Kidney (tissue), 14 donors: ENCODE results near the gene LRRFIP1. TPM values are rescaled to one million over a fixed set of nuclear protein-coding genes. Genes with fewer than 3 reads are reported as not detected.

Source experiments
- DNase-seq, 5 donors: peaks; one replicate each; pipeline ENCODE4 v3.0.0-alpha.2; 2013 to 2020
- FAIRE-seq: peaks from 2 replicates; lab custom pipeline; 2012; peaks lifted over from hg19 to GRCh38; lab: Jason Lieb, UNC
- H3K27ac ChIP-seq, 2 donors: one replicate each; pipeline ENCODE4 v1.7.0; 2013; ENCODE audit warnings: low read depth in 2 of 2, low read length in 2 of 2, inconsistent platforms in 1 of 2
- H3K27me3 ChIP-seq: one replicate; pipeline ENCODE4 v1.7.1; 2013; ENCODE audit warnings: low read length, inconsistent platforms; ENCODE audit not compliant: control insufficient read depth, insufficient read depth
- H3K36me3 ChIP-seq, 3 donors: one replicate each; pipeline versions ENCODE4 v1.7.0 to v1.7.1; 2013; ENCODE audit warnings: low read length in 3 of 3, control low read depth in 1 of 3, inconsistent platforms in 1 of 3; ENCODE audit not compliant: insufficient read depth in 3 of 3, control insufficient read depth in 2 of 3
- H3K4me1 ChIP-seq, 3 donors: one replicate each; pipeline versions ENCODE4 v1.7.0 to v1.7.1; 2013; ENCODE audit warnings: low read length in 3 of 3, inconsistent platforms in 1 of 3, low read depth in 1 of 3; ENCODE audit not compliant: control insufficient read depth in 2 of 3, insufficient read depth in 2 of 3
- H3K4me3 ChIP-seq, 3 donors: one replicate each; pipeline versions ENCODE4 v1.7.0 to v1.8.1; 2013; ENCODE audit warnings: low read length in 3 of 3, control low read depth in 1 of 3, inconsistent platforms in 1 of 3
- H3K9ac ChIP-seq, 3 donors: one replicate each; pipeline versions ENCODE4 v1.7.0 to v1.7.1; 2013; ENCODE audit warnings: low read length in 3 of 3, control low read depth in 1 of 3, inconsistent platforms in 1 of 3
- H3K9me3 ChIP-seq, 3 donors: one replicate each; pipeline versions ENCODE4 v1.7.0 to v1.7.1; 2013; ENCODE audit warnings: low read length in 3 of 3, control low read depth in 1 of 3, inconsistent platforms in 1 of 3; ENCODE audit not compliant: control insufficient read depth in 2 of 3, insufficient read depth in 1 of 3
- CTCF ChIP-seq: IDR thresholded peaks from 3 replicates; pipeline ENCODE4 v1.5.1; 2012; ENCODE audit warnings: mild to moderate bottlenecking, moderate library complexity, borderline replicate concordance; ENCODE audit not compliant: insufficient read depth; ENCODE audit errors: extremely low read depth
- intact Hi-C: fragments of 100-400 bp; cut with DNase I; formaldehyde crosslinking; loops from one replicate; pipeline ENCODE4 v1.11.1; 2022
- polyA plus RNA-seq: library from polyadenylated mRNA; stranded (reverse); fragments of 350-450 nt; fragmentation: Illumina TruSeq; extraction: RNeasy Lipid Tissue Mini Kit (QIAGEN cat#74804); gene quantifications from one replicate; pipeline ENCODE4 v1.2.3, GENCODE V29; 2014; ENCODE audit warnings: low read depth, low replicate concordance; ENCODE audit not compliant: insufficient read depth
- total RNA-seq: library from RNA; stranded (reverse); fragmentation: NEBNext Ultra II Directional; extraction: Animal tissue kit (Norgen Biotek cat#: 25700); gene quantifications from one replicate; pipeline ENCODE4 v1.2.1, GENCODE V29; 2021
- donor health status: control.
- donor health status: control.
- donor health status: control.
- donor health status: control.
- donor health status: control.
- donor health status: DM: yes; HTN: yes; CAD: no.
- donor health status: Normal renal cell carcinoma (clear cell type).

The LRRFIP1 gene
- total and polyA plus RNA-seq, 2 donors from 2014 or later = 39.1 to 204 TPM

GRCh38 chr2:237614151-237614720 is 13.2 kb upstream of the LRRFIP1 start:
- Histone ChIP-seq H3K9ac (no peak overlapping the region), H3K9me3 (no peaks in the 10 kb centered on the region), H3K27me3 (no peaks in the 10 kb centered on the region), H3K4me1 (peaks cover 2 to 29% (median 25%) of the 10 kb centered on the region in 3 donors), H3K36me3 (no peaks in the 10 kb centered on the region), H3K27ac (no peak overlapping the region), H3K4me3 (no peak overlapping the region)
- FAIRE-seq (no peak), DNase-seq (peak in 4 of 5 donors; percentile 60 to 69 (median 65))
- no peak for TF ChIP-seq CTCF
- intact Hi-C loops = no loop called here

GRCh38 chr2:237615631-237616249 is 11.6 kb upstream of the LRRFIP1 start:
- intact Hi-C loops = no loop called here
- no peak for FAIRE-seq
- H3K36me3 ChIP-seq = no peaks in the 10 kb centered on the region
- DNase-seq = no peak
- H3K4me3 ChIP-seq = no peak overlapping the region
- no peak overlapping the region for H3K9ac ChIP-seq
- H3K9me3 ChIP-seq = no peaks in the 10 kb centered on the region
- no peaks in the 10 kb centered on the region for H3K27me3 ChIP-seq
- TF ChIP-seq CTCF = no peak
- peak overlapping the region in 1 of 2 donors; percentile 84 for H3K27ac ChIP-seq
- peaks cover 2 to 29% (median 25%) of the 10 kb centered on the region in 3 donors for H3K4me1 ChIP-seq

GRCh38 chr2:237616373-237616733 is 11.0 kb upstream of the LRRFIP1 start:
- intact Hi-C loops = no loop called here
- peak overlapping the region; percentile 19 to 84 for H3K27ac ChIP-seq
- FAIRE-seq = no peak

More at GRCh38 chr2:237616373-237616733, 11.0 kb upstream of the LRRFIP1 start:
- DNase-seq = no peak
- Histone ChIP-seq H3K36me3 (no peaks in the 10 kb centered on the region), H3K9me3 (no peaks in the 10 kb centered on the region), H3K4me1 (peaks cover 2 to 29% (median 25%) of the 10 kb centered on the region in 3 donors), H3K9ac (no peak overlapping the region), H3K4me3 (no peak overlapping the region), H3K27me3 (no peaks in the 10 kb centered on the region)
- no peak for TF ChIP-seq CTCF
